Measurements from ENCODE around the gene DGKZ.

The DGKZ gene

DNA sequence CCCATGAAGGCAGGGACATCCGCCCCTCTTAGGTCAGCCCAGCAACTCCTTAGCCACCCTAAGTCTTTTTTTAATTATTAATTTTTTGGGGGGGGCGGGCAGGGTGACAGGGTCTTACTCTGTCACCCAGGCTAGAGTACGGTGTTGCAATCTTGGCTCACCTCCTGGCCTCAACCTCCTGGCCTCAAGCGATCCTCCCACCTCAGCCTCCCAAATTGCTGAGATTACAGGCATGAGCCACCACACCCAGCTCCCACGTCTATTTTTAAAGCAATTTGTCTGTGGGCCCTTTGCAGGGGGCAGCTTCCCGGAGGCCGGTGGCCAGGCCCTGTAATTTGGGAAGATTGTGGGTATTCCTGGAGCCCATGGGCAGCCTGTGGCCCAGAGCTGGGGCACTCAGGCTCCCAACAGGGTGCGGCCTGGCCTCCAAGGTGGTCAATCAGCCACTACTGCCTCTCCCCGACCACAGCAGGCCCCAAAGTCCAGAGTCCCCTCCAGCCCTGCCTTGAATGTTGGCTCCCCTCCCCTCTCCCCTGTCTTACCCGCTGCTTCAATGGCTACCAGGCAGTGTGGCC, 42.6 kb upstream of the DGKZ start:
- Histone ChIP-seq H4K20me1 (ENCODE audit: insufficient read depth, low read length, poor library complexity, severe bottlenecking) (no peaks in the 10 kb centered on the region), H3K4me3 (ENCODE audit: low read length, poor library complexity, severe bottlenecking) (no peak overlapping the region), H3K27me3 (ENCODE audit: insufficient read depth, low read length, poor library complexity, severe bottlenecking) (no peaks in the 10 kb centered on the region), H3K9ac (ENCODE audit: low read depth, low read length, poor library complexity, severe bottlenecking) (no peak overlapping the region), H3K36me3 (ENCODE audit: insufficient read depth, low read length) (no peaks in the 10 kb centered on the region), H3F3A (ENCODE audit: low read depth) (no peaks in the 10 kb centered on the region), H2AFZ (ENCODE audit: low read length) (peak overlapping the region; percentile 92; the same call in 1 of the 2 replicates), H3K4me2 (ENCODE audit: low read depth, low read length, poor library complexity, severe bottlenecking) (no peak overlapping the region), H3K9me3 (ENCODE audit: insufficient read depth, low read depth, low read length) (no peaks in the 10 kb centered on the region), H3K4me1 (ENCODE audit: insufficient read depth, low read length, poor library complexity, severe bottlenecking) (peaks cover 25% of the 10 kb centered on the region), H3K79me2 (ENCODE audit: insufficient read depth, low read length) (no peaks in the 10 kb centered on the region), H3K9me2 (replicated peaks; ENCODE audit: low read depth, low read length) (no peaks in the 10 kb centered on the region)
- TF ChIP-seq EZH2phosphoT487 (IDR thresholded peaks at IDR 0.05; ENCODE audit: borderline replicate concordance) = no peak
- TF ChIP-seq, protein P1, sequence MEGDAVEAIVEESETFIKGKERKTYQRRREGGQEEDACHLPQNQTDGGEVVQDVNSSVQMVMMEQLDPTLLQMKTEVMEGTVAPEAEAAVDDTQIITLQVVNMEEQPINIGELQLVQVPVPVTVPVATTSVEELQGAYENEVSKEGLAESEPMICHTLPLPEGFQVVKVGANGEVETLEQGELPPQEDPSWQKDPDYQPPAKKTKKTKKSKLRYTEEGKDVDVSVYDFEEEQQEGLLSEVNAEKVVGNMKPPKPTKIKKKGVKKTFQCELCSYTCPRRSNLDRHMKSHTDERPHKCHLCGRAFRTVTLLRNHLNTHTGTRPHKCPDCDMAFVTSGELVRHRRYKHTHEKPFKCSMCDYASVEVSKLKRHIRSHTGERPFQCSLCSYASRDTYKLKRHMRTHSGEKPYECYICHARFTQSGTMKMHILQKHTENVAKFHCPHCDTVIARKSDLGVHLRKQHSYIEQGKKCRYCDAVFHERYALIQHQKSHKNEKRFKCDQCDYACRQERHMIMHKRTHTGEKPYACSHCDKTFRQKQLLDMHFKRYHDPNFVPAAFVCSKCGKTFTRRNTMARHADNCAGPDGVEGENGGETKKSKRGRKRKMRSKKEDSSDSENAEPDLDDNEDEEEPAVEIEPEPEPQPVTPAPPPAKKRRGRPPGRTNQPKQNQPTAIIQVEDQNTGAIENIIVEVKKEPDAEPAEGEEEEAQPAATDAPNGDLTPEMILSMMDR (conservative IDR thresholded peaks at IDR 0.05; ENCODE audit: low read length) = no peak

DNA sequence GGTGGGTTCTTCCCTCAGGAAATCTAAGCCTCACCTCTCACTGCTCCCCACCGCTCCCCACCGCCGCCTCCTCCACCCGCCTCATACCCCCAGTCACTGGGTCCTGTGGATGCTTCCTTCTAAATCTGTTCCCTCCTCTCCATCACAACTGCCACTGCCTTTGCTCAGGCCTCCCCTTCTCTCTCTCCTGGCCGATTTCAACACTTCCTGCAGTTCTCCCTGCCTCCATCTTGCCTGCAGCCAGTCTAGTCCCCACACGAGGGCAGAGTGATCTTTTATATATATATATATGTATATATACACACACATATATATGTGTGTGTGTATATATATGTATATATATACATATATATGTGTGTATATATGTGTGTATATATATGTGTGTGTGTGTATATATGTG, 42.0 kb upstream of the DGKZ start:
- H3K4me3 ChIP-seq (ENCODE audit: low read length, poor library complexity, severe bottlenecking) = no peak overlapping the region
- no peaks in the 10 kb centered on the region for H3K9me3 ChIP-seq (ENCODE audit: insufficient read depth, low read depth, low read length)
- H3K36me3 ChIP-seq (ENCODE audit: insufficient read depth, low read length) = no peaks in the 10 kb centered on the region
- peak overlapping the region; percentile 92 for H2AFZ ChIP-seq (ENCODE audit: low read length)
- no peak for TF ChIP-seq EZH2phosphoT487 (IDR thresholded peaks at IDR 0.05; ENCODE audit: borderline replicate concordance)
- TF ChIP-seq, protein P1 (conservative IDR thresholded peaks at IDR 0.05; ENCODE audit: low read length) = no peak; the same call in 1 of the 2 replicates
- no peaks in the 10 kb centered on the region for H3F3A ChIP-seq (ENCODE audit: low read depth)
- no peaks in the 10 kb centered on the region for H3K79me2 ChIP-seq (ENCODE audit: insufficient read depth, low read length)
- no peak overlapping the region for H3K9ac ChIP-seq (ENCODE audit: low read depth, low read length, poor library complexity, severe bottlenecking)
- peaks cover 29% of the 10 kb centered on the region for H3K4me1 ChIP-seq (ENCODE audit: insufficient read depth, low read length, poor library complexity, severe bottlenecking)
- H3K4me2 ChIP-seq (ENCODE audit: low read depth, low read length, poor library complexity, severe bottlenecking) = no peak overlapping the region
- no peaks in the 10 kb centered on the region for H4K20me1 ChIP-seq (ENCODE audit: insufficient read depth, low read length, poor library complexity, severe bottlenecking)
- no peaks in the 10 kb centered on the region for H3K9me2 ChIP-seq (replicated peaks; ENCODE audit: low read depth, low read length)
- H3K27me3 ChIP-seq (ENCODE audit: insufficient read depth, low read length, poor library complexity, severe bottlenecking) = no peaks in the 10 kb centered on the region

DNA sequence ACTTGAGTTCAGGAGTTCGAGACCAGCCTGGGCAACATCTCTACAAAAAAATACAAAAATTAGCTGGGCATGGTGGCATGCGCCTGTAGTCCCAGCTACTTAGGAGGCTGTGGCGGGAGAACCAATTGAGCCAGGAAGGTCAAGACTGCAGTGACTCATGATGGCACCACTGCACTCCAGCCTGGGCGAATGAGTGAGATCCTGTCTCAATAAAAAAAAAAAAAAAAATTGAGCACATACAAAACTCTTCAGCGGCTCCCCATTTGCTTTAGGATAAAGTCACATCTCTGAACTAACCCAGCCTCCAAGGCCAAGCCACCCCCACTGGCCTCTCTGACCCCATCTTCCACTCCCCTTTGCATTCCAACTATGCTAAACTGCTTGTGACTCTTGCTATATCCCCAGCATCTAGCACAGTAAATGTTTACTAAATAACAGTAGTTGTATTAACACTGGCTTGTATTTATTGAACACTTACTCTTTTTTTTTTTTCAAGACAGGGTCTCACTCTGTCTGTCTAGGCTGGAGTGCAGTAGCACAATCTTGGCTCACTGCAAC, 40.9 kb upstream of the DGKZ start:
- no peak for TF ChIP-seq EZH2phosphoT487 (IDR thresholded peaks at IDR 0.05; ENCODE audit: borderline replicate concordance)
- TF ChIP-seq, protein P1 (conservative IDR thresholded peaks at IDR 0.05; ENCODE audit: low read length) = no peak
- H3K4me2 ChIP-seq (ENCODE audit: low read depth, low read length, poor library complexity, severe bottlenecking) = no peak overlapping the region
- H3K4me3 ChIP-seq (ENCODE audit: low read length, poor library complexity, severe bottlenecking) = no peak overlapping the region

More for the DNA sequence above, 40.9 kb upstream of the DGKZ start:
- H3F3A ChIP-seq (ENCODE audit: low read depth) = no peaks in the 10 kb centered on the region
- H3K36me3 ChIP-seq (ENCODE audit: insufficient read depth, low read length) = no peaks in the 10 kb centered on the region
- no peak overlapping the region for H3K9ac ChIP-seq (ENCODE audit: low read depth, low read length, poor library complexity, severe bottlenecking)
- H3K9me2 ChIP-seq (replicated peaks; ENCODE audit: low read depth, low read length) = no peaks in the 10 kb centered on the region
- no peaks in the 10 kb centered on the region for H3K79me2 ChIP-seq (ENCODE audit: insufficient read depth, low read length)
- no peaks in the 10 kb centered on the region for H3K9me3 ChIP-seq (ENCODE audit: insufficient read depth, low read depth, low read length)
- H3K27me3 ChIP-seq (ENCODE audit: insufficient read depth, low read length, poor library complexity, severe bottlenecking) = no peaks in the 10 kb centered on the region
- H4K20me1 ChIP-seq (ENCODE audit: insufficient read depth, low read length, poor library complexity, severe bottlenecking) = no peaks in the 10 kb centered on the region
- peaks cover 29% of the 10 kb centered on the region for H3K4me1 ChIP-seq (ENCODE audit: insufficient read depth, low read length, poor library complexity, severe bottlenecking)
- H2AFZ ChIP-seq (ENCODE audit: low read length) = no peak overlapping the region

Measured in Loucy (cell line).